NOMO-1 treated with DMSO at 0.1 percent for 48 hours (cell line): ENCODE data around the gene PEAK1.

Experiments used
- DNase-seq: peaks from one replicate; lab custom pipeline; 2025; ENCODE audit not compliant: unreplicated experiment; lab: John Stamatoyannopoulos, UW

Gene PEAK1

GRCh38 chr15:77311618-77312398 lies 108.1 kb downstream of the PEAK1 start:
- no peak for DNase-seq

- DNase-seq: no peak
Observed at GRCh38 chr15:77311020-77311419, 108.9 kb downstream of the PEAK1 start.

- DNase-seq: no peak
Observed at GRCh38 chr15:77309392-77309791, 110.5 kb downstream of the PEAK1 start.

- no peak for DNase-seq
Observed at GRCh38 chr15:77305953-77306352, 114.0 kb downstream of the PEAK1 start.

GRCh38 chr15:77296773-77297337 lies 123.0 kb downstream of the PEAK1 start:
- DNase-seq: no peak

GRCh38 chr15:77295446-77295845 lies 124.5 kb downstream of the PEAK1 start:
- DNase-seq: no peak

GRCh38 chr15:77292969-77293558 lies 126.8 kb downstream of the PEAK1 start:
- no peak for DNase-seq

- DNase-seq: no peak
Observed at GRCh38 chr15:77291107-77291506, 128.8 kb downstream of the PEAK1 start.

- no peak for DNase-seq
Observed at GRCh38 chr15:77287385-77287784, 132.5 kb downstream of the PEAK1 start.

GRCh38 chr15:77285057-77285997 lies 134.6 kb downstream of the PEAK1 start:
- no peak for DNase-seq

- DNase-seq: no peak
Observed at GRCh38 chr15:77282333-77282732, 137.6 kb downstream of the PEAK1 start.

- no peak for DNase-seq
Observed at GRCh38 chr15:77276943-77277342, 143.0 kb downstream of the PEAK1 start.

- DNase-seq: no peak
Observed at GRCh38 chr15:77276096-77276495, 143.8 kb downstream of the PEAK1 start.

GRCh38 chr15:77273136-77273535 lies 146.8 kb downstream of the PEAK1 start:
- peak; percentile 25 for DNase-seq

GRCh38 chr15:77266708-77267386 lies 153.1 kb downstream of the PEAK1 start:
- DNase-seq: no peak

- DNase-seq: no peak
Observed at GRCh38 chr15:77255385-77255784, 164.5 kb downstream of the PEAK1 start.

- no peak for DNase-seq
Observed at GRCh38 chr15:77251662-77252061, 168.2 kb downstream of the PEAK1 start.

GRCh38 chr15:77247116-77247515 lies 172.8 kb downstream of the PEAK1 start:
- no peak for DNase-seq

- DNase-seq: peak; percentile 26
Observed at GRCh38 chr15:77243716-77244401, 176.0 kb downstream of the PEAK1 start.

- DNase-seq: no peak
Observed at GRCh38 chr15:77243135-77243534, 176.8 kb downstream of the PEAK1 start.
